Renal cortical epithelial cell (primary cell): Measurements from ENCODE around the gene SORCS1. TPM values are rescaled to one million over a fixed set of nuclear protein-coding genes. Genes with fewer than 3 reads are reported as not detected.

ENCODE experiments used
- DNase-seq: peaks from one replicate; pipeline ENCODE4 v3.0.0-alpha.2; 2011; ENCODE audit warnings: low read depth
- total RNA-seq: library from RNA; depleted of rRNA; stranded (reverse); fragments of >200 nt; gene quantifications from 2 replicates; pipeline ENCODE4 v1.2.3, GENCODE V29; 2014

SORCS1 gene
- total RNA-seq, 1 donor from 2014 or later: not detected

DNA sequence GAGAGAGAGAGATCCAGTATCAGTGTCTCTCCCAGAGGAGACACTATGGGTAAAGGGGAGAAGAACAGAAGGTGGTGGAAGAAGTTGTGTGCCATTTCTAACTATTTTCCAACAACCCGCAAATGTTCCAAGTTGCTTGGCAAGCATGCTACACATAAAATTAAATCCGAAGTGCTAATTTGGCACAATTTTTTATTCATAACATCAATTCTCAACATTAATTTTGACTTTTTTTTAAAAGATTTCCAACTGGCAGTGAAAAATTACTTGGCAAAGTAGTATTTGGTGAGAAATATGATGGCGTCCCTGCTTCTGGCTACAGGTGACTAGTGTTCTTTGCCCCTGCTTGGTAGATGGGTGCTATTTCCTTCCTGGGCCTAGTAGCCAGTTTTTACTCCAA is 622.0 kb downstream of the SORCS1 start:
- no peak for DNase-seq

DNA sequence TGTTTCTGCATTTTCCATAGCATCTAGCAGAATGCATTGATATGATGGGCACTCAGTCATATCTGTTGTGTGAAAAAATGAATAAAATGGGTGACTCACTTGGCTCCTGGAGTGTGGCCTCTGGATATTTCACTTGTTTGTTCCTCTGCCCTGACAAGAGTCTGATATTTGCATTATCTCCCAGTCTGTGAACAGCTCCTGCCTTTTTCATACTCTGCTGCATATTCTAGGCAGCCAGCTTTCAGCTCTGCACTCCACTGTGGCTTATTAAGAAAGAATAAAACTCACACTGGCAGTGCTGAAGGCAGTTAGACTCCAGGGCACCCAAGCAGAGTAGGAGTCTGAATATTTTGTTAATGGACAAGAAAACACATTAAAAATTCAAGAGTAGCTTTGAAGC is 623.9 kb downstream of the SORCS1 start:
- DNase-seq: peak; percentile 1

DNA sequence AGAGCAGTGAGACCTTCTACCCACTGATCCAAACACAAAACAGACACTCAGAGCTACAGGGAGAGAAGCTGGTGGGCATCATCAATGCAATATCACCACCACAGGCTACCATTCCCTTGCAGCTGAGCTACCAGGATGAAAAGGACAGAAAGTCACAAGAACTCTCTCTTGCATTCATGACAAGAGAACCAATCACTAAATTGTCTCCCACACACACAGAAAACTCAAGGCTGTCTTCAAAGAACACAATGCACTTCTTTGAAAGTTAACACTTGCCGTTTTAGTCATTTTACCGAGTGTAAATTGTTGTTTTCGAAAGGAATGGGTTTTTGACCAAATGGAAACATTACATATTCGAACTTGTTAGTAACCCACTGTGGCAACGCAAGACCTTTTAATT is 626.6 kb downstream of the SORCS1 start:
- no peak for DNase-seq

DNA sequence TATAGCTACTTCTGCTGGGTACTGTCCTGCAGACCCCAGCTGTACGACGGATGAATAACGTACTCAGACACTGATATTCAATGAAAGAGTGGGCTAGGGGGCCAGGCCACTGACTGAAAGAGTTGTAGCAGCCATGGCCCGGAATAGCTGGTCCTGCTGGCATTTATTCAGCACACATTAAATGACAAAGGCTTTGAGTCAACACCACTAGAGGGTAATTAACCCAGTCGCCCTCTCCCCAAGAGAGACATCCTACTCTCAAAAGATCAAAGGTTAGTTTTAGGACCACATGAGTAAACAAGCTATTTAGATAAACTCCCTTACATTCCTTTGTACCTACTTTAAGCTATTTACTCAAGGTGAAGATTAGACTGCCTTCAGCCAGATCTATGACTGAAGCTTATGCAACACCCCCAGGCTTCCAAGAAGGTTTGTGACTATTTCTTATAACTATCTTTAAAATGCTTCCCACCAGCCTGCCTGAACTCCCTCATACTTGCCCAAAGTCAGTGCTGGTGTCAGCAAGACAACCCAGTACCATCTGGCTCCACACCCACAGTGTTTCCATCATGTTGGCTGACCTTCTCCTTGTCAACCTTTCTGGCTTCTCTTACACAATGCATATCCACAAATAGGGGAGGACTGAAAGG is 629.1 kb downstream of the SORCS1 start:
- DNase-seq: no peak

DNA sequence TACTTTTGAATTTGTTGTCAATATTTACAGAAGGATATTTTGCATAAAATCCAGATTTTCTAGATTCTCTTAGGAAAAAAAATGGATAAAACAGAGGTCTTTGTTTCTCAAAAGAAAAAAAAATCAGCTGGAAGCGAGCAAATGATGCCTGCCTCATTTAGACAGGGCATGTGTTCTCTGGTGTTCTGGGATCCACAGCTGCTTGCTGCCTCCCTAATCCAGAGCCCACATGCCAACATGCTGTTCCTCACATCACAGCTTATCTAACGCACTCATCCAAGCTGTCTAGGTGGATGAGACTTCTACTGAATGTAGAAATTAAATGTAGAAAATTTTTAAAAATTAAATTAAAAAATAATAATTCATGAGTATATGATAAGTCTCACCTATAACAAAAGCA is 630.1 kb downstream of the SORCS1 start:
- DNase-seq: no peak

DNA sequence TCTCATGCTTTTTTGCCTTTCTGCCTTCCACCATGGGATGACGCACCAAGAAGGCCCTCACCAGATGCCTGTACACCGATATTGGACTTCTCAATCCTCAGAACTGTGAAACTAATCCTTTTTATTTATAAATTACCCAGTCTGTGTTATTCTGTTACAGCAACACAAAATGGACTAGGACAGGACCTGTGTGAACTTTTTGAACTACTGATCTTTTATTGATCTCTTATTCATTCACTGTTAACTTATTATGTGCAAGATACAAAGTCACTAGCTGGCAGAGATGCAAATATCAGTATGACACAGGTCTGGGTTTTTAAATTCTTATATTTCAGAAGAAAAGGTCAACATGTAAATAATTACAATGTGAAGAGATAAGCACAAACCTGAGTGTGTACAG is 635.8 kb downstream of the SORCS1 start:
- no peak for DNase-seq

DNA sequence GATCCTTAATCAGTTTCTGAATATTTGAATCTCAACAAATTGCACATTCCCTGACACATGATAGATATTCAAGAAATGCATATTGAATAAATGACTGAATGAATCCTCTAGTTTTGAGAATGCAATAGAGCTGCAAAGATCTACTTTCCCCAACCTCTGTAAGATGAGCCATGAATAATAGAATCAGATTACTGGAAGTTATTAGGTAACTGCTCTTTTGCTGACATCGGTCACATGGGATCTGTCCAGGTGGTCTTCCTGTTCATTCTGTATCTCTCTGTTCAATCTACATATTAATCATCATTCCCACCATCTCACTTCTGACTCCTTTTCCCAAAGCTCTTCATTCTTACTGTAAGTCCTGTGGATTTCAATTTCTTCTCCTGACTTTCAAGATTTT is 638.7 kb downstream of the SORCS1 start:
- no peak for DNase-seq
